ENCODE data around the gene THOC1.
A peak's percentile ranks its signal among the peaks of the same experiment; 100 is the strongest.

The THOC1 gene

DNA sequence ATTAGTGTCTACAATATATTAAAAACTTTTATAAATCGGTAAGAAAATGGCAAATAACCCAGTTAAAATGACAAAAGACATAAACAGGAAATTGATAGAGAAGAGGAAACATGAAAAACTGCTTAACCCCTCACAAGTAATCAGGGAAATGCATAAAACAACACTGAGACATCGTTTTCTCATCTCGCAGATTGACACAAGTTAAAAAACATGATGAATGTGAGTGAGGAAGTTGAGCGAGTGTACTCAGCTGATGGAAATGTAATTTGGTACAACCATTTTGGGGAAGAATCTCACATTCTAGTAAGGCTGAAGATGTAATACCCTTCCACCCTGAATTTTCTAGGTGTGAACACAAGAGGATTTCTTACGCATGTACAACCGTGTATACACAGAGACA lies 18.0 kb upstream of the THOC1 start:
- no peak overlapping the region for H3K4me3 ChIP-seq (replicated peaks; ENCODE audit: low read depth, low read length)
- no peak for DNase-seq (ENCODE audit: low read depth)
- TF ChIP-seq, protein P1, sequence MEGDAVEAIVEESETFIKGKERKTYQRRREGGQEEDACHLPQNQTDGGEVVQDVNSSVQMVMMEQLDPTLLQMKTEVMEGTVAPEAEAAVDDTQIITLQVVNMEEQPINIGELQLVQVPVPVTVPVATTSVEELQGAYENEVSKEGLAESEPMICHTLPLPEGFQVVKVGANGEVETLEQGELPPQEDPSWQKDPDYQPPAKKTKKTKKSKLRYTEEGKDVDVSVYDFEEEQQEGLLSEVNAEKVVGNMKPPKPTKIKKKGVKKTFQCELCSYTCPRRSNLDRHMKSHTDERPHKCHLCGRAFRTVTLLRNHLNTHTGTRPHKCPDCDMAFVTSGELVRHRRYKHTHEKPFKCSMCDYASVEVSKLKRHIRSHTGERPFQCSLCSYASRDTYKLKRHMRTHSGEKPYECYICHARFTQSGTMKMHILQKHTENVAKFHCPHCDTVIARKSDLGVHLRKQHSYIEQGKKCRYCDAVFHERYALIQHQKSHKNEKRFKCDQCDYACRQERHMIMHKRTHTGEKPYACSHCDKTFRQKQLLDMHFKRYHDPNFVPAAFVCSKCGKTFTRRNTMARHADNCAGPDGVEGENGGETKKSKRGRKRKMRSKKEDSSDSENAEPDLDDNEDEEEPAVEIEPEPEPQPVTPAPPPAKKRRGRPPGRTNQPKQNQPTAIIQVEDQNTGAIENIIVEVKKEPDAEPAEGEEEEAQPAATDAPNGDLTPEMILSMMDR (IDR thresholded peaks at IDR 0.05; ENCODE audit: low read length, missing control alignments), result no peak

DNA sequence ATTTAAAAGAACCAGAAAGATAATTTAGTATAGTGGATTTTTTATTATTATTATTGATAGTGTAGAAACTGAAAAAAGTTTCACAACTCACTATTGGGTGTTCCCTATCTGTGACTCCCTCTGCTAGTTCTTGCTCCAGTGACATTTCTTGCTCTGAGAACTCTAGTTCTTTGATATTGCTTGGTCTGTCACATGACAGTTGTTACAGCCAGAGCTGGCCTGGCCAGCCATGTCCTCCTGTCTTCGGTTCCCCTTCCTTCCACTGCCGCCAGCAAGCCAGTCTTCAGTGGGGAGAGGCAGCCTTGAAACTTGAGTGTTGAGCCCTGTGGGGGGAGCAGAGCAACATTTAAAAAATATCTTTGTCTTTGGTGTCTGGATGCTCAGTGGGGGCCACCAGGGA lies 7.6 kb upstream of the THOC1 start:
- DNase-seq (ENCODE audit: low read depth), result no peak
- H3K4me3 ChIP-seq (replicated peaks; ENCODE audit: low read depth, low read length), result no peak overlapping the region
- TF ChIP-seq, protein P1 (IDR thresholded peaks at IDR 0.05; ENCODE audit: low read length, missing control alignments), result no peak

- no peak overlapping the region for H3K4me3 ChIP-seq (replicated peaks; ENCODE audit: low read depth, low read length)
- TF ChIP-seq, protein P1 (IDR thresholded peaks at IDR 0.05; ENCODE audit: low read length, missing control alignments), result no peak
- no peak for DNase-seq (ENCODE audit: low read depth)
Observed at GRCh38 chr18:274313-274712, 6.5 kb upstream of the THOC1 start.

- H3K4me3 ChIP-seq (replicated peaks; ENCODE audit: low read depth, low read length), result no peak overlapping the region
- DNase-seq (ENCODE audit: low read depth), result no peak
- TF ChIP-seq, protein P1 (IDR thresholded peaks at IDR 0.05; ENCODE audit: low read length, missing control alignments), result no peak
Observed at GRCh38 chr18:273525-273924, 5.7 kb upstream of the THOC1 start.

DNA sequence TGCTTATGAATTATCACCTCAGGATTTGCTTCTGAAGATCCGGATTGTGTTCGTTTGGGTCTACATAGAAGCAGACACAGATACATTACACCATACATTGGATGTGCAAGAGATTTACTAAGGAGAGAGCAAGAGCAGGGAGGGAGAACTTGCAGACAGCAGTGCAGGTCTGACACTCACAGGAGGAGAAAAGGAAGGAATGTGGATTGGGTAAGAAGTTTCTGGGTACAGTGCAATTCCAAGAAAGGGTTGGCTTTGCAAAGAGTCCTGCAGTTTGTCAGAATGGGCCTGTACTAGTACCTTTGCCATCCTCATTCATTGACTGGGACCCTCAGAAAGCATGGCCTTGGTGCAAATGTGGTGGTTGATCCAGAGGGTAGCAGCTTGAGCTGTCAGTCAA lies 4.8 kb upstream of the THOC1 start:
- no peak for DNase-seq (ENCODE audit: low read depth)
- TF ChIP-seq, protein P1 (IDR thresholded peaks at IDR 0.05; ENCODE audit: low read length, missing control alignments), result no peak
- H3K4me3 ChIP-seq (replicated peaks; ENCODE audit: low read depth, low read length), result no peak overlapping the region

DNA sequence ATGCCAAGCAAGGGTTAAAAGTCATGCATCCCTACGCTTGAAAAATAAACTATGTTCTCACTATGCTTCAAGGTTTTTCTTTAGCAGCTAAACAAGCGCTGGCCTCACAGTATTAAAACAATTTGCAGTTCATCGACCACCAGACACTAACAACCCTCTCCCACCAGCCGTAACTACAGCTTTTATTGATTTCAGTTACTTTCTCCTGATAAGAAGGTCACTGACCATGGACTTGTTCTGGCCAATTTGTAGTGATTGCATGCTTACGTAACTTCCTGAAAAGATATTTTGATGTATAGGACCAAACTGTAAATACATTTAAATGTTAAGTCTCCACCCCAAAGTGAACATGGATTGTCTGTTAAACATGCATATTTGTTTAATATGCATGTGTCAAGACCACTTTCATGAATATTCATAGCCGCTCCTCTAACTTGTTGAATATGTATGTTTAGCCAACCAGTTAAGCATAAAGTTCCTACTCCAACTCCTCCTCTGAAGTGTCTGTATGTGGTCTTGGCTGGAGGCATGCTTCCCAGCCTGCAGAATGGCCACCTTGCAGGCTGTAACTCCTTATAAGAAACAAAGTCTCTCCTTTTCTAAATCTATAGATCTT lies 1.7 kb upstream of the THOC1 start:
- DNase-seq (ENCODE audit: low read depth), result no peak
- no peak overlapping the region for H3K4me3 ChIP-seq (replicated peaks; ENCODE audit: low read depth, low read length)
- TF ChIP-seq, protein P1 (IDR thresholded peaks at IDR 0.05; ENCODE audit: low read length, missing control alignments), result no peak

DNA sequence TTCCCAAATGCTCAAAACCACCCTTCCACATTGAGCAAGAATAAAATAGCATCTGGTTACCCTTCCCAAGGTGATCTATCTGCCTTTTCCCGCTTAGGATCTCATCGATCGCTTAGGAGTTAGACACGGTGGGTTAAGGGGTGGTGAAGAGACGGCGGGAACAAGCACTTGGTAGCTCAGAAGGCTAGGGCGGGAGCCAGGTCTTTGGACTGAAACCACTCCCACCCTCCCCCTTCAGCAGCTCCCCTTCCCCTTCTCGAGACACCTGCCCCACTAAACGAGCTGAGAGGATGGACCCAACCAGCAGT lies 513 bp downstream of the THOC1 start:
- DNase-seq (ENCODE audit: low read depth), result no peak
- peak overlapping the region; percentile 94 for H3K4me3 ChIP-seq (replicated peaks; ENCODE audit: low read depth, low read length)
- TF ChIP-seq, protein P1 (IDR thresholded peaks at IDR 0.05; ENCODE audit: low read length, missing control alignments), result no peak

Measured in fibroblast of pulmonary artery (primary cell).